HAP-1 (cell line): ENCODE data around the gene IFI27L1.

Experiments used
- DNase-seq, 2 experiments: peaks; one replicate each; pipeline ENCODE4 v3.0.0-alpha.2; 2016 to 2020; ENCODE audit warnings: low spot score in 2 of 2
- H3K27me3 ChIP-seq: fragments of 250-450 bp; sonication (Bioruptor Pico); 2 replicates; pipeline ENCODE4 v1.5.1; 2020; ENCODE audit warnings: low read depth, mild to moderate bottlenecking, moderate library complexity
- H3K36me3 ChIP-seq: fragments of 250-450 bp; sonication (Bioruptor Pico); replicated peaks from 2 replicates; pipeline ENCODE4 v1.5.1; 2020; ENCODE audit warnings: mild to moderate bottlenecking
- H3K4me1 ChIP-seq: fragments of 250-450 bp; sonication (Bioruptor Pico); 2 replicates; pipeline ENCODE4 v1.5.1; 2020; ENCODE audit warnings: mild to moderate bottlenecking
- H3K4me3 ChIP-seq: fragments of 250-450 bp; sonication (Bioruptor Pico); 2 replicates; pipeline ENCODE4 v1.5.1; 2020; ENCODE audit warnings: mild to moderate bottlenecking, moderate library complexity
- H3K9me3 ChIP-seq: fragments of 250-450 bp; sonication (Bioruptor Pico); 2 replicates; pipeline ENCODE4 v1.5.1; 2020; ENCODE audit warnings: mild to moderate bottlenecking, moderate library complexity
- in situ Hi-C: fragments of 300-500 bp; cut with MboI; formaldehyde crosslinking; loops from 3 replicates; pipeline ENCODE4 v1.14.3; 2020; ENCODE audit warnings: low sequenced_read_pairs, inconsistent platforms, mixed read lengths

IFI27L1 gene

GRCh38 chr14:94104731-94105130 is 23.6 kb downstream of the IFI27L1 start:
- in situ Hi-C loops, result no loop called here
- H3K9me3 ChIP-seq, result no peaks in the 10 kb centered on the region
- no peak overlapping the region for H3K4me3 ChIP-seq
- H3K36me3 ChIP-seq, result no peaks in the 10 kb centered on the region
- H3K4me1 ChIP-seq, result peaks cover 11% of the 10 kb centered on the region
- no peak for DNase-seq
- H3K27me3 ChIP-seq, result no peaks in the 10 kb centered on the region

GRCh38 chr14:94109915-94110250 is 28.8 kb downstream of the IFI27L1 start:
- H3K4me3 ChIP-seq, result no peak overlapping the region
- H3K9me3 ChIP-seq, result no peaks in the 10 kb centered on the region
- H3K4me1 ChIP-seq, result peaks cover 11% of the 10 kb centered on the region
- no peak for DNase-seq
- in situ Hi-C loops, result no loop called here
- no peaks in the 10 kb centered on the region for H3K36me3 ChIP-seq
- no peaks in the 10 kb centered on the region for H3K27me3 ChIP-seq

- Histone ChIP-seq H3K4me3 (no peak within 1 kb of the TSS), H3K4me1 (peaks cover 11% of the 10 kb centered on the region), H3K9me3 (no peaks in the 10 kb centered on the region), H3K27me3 (no peaks in the 10 kb centered on the region), H3K36me3 (no peaks in the 10 kb centered on the region)
- no peak for DNase-seq
- in situ Hi-C loops, result no loop called here
These were observed 29.6 kb downstream of the IFI27L1 start, which contains the start of gene IFI27 for GRCh38 chr14:94110552-94111181. IFI27 (plus strand) TSS chr14:94110736.

GRCh38 chr14:94111276-94112095 is 30.4 kb downstream of the IFI27L1 start:
- Histone ChIP-seq H3K27me3 (no peaks in the 10 kb centered on the region), H3K4me1 (peaks cover 11% of the 10 kb centered on the region), H3K36me3 (no peaks in the 10 kb centered on the region), H3K4me3 (no peak overlapping the region), H3K9me3 (no peaks in the 10 kb centered on the region)
- in situ Hi-C loops, result no loop called here
- DNase-seq, result no peak

- no peaks in the 10 kb centered on the region for H3K9me3 ChIP-seq
- H3K36me3 ChIP-seq, result no peaks in the 10 kb centered on the region
- H3K27me3 ChIP-seq, result no peaks in the 10 kb centered on the region; the same call in 1 of the 2 replicates
- H3K4me3 ChIP-seq, result no peak overlapping the region
- peaks cover 11% of the 10 kb centered on the region for H3K4me1 ChIP-seq
- in situ Hi-C loops, result no loop called here
- DNase-seq, result peak; percentile 17 to 33
These were observed 31.5 kb downstream of the IFI27L1 start for GRCh38 chr14:94112513-94113063.

GRCh38 chr14:94113073-94113472 is 32.0 kb downstream of the IFI27L1 start:
- H3K27me3 ChIP-seq, result no peaks in the 10 kb centered on the region; the same call in 1 of the 2 replicates
- H3K4me3 ChIP-seq, result no peak overlapping the region
- in situ Hi-C loops, result no loop called here
- DNase-seq, result no peak
- H3K9me3 ChIP-seq, result no peaks in the 10 kb centered on the region
- peaks cover 9% of the 10 kb centered on the region for H3K4me1 ChIP-seq
- no peaks in the 10 kb centered on the region for H3K36me3 ChIP-seq

GRCh38 chr14:94113490-94113889 is 32.4 kb downstream of the IFI27L1 start:
- DNase-seq, result no peak
- no peak overlapping the region for H3K4me3 ChIP-seq
- H3K9me3 ChIP-seq, result no peaks in the 10 kb centered on the region
- in situ Hi-C loops, result no loop called here
- H3K36me3 ChIP-seq, result no peaks in the 10 kb centered on the region
- H3K27me3 ChIP-seq, result no peaks in the 10 kb centered on the region; the same call in 1 of the 2 replicates
- peaks cover 5% of the 10 kb centered on the region for H3K4me1 ChIP-seq

GRCh38 chr14:94113908-94114588 is 32.9 kb downstream of the IFI27L1 start:
- no peaks in the 10 kb centered on the region; the same call in 1 of the 2 replicates for H3K4me1 ChIP-seq
- no peaks in the 10 kb centered on the region for H3K9me3 ChIP-seq
- no peaks in the 10 kb centered on the region for H3K36me3 ChIP-seq
- no peak for DNase-seq
- no peaks in the 10 kb centered on the region; the same call in 1 of the 2 replicates for H3K27me3 ChIP-seq
- no peak overlapping the region for H3K4me3 ChIP-seq
- in situ Hi-C loops, result no loop called here

GRCh38 chr14:94114589-94115057 is 33.5 kb downstream of the IFI27L1 start:
- Histone ChIP-seq H3K4me1 (no peaks in the 10 kb centered on the region; the same call in 1 of the 2 replicates), H3K27me3 (no peaks in the 10 kb centered on the region; the same call in 1 of the 2 replicates), H3K9me3 (no peaks in the 10 kb centered on the region), H3K4me3 (no peak overlapping the region), H3K36me3 (no peaks in the 10 kb centered on the region)
- in situ Hi-C loops, result no loop called here
- DNase-seq, result peak in 1 of 2 experiments; percentile 6

GRCh38 chr14:94115058-94115591 is 34.0 kb downstream of the IFI27L1 start:
- H3K27me3 ChIP-seq, result no peaks in the 10 kb centered on the region; the same call in 1 of the 2 replicates
- H3K9me3 ChIP-seq, result 0 out of 2 replicates have a peak, but pooled peaks cover 2% of the 10 kb centered on the region
- H3K4me3 ChIP-seq, result no peak overlapping the region
- no peaks in the 10 kb centered on the region for H3K36me3 ChIP-seq
- DNase-seq, result no peak
- no peaks in the 10 kb centered on the region; the same call in 1 of the 2 replicates for H3K4me1 ChIP-seq
- in situ Hi-C loops, result no loop called here

- no peaks in the 10 kb centered on the region; the same call in 1 of the 2 replicates for H3K27me3 ChIP-seq
- H3K4me3 ChIP-seq, result no peak overlapping the region
- peak in 1 of 2 experiments; percentile 3 for DNase-seq
- no peaks in the 10 kb centered on the region for H3K36me3 ChIP-seq
- no peaks in the 10 kb centered on the region; the same call in 1 of the 2 replicates for H3K4me1 ChIP-seq
- in situ Hi-C loops, result no loop called here
- H3K9me3 ChIP-seq, result 0 out of 2 replicates have a peak, but pooled peaks cover 2% of the 10 kb centered on the region
These were observed 34.5 kb downstream of the IFI27L1 start for GRCh38 chr14:94115631-94116030.

- Histone ChIP-seq H3K36me3 (no peaks in the 10 kb centered on the region), H3K4me3 (no peak overlapping the region), H3K9me3 (0 out of 2 replicates have a peak, but pooled peaks cover 2% of the 10 kb centered on the region), H3K4me1 (no peaks in the 10 kb centered on the region; the same call in 1 of the 2 replicates), H3K27me3 (no peaks in the 10 kb centered on the region; the same call in 1 of the 2 replicates)
- in situ Hi-C loops, result no loop called here
- DNase-seq, result no peak
These were observed 35.6 kb downstream of the IFI27L1 start for GRCh38 chr14:94116701-94117100.

GRCh38 chr14:94117856-94118255 is 36.7 kb downstream of the IFI27L1 start:
- in situ Hi-C loops, result no loop called here
- Histone ChIP-seq H3K36me3 (no peaks in the 10 kb centered on the region), H3K27me3 (no peaks in the 10 kb centered on the region; the same call in 1 of the 2 replicates), H3K9me3 (0 out of 2 replicates have a peak, but pooled peaks cover 2% of the 10 kb centered on the region), H3K4me3 (no peak overlapping the region), H3K4me1 (no peaks in the 10 kb centered on the region; the same call in 1 of the 2 replicates)
- peak in 1 of 2 experiments; percentile 0 for DNase-seq
